Suprapubic skin (tissue), 4 donors: ENCODE results near the gene KCNJ13. TPM values are rescaled to one million over a fixed set of nuclear protein-coding genes. Genes with fewer than 3 reads are reported as not detected.
"Not testable (repeated sequence)": the region's sequence is repeated elsewhere in the genome, so short reads cannot be mapped to it uniquely, and the experiment has no call there.

ENCODE experiments used
- DNase-seq, 2 donors: peaks; one replicate each; pipeline ENCODE4 v3.0.0-alpha.2; 2019; ENCODE audit warnings: low spot score in 2 of 2
- H3K27ac ChIP-seq: fragments of 200-600 bp; sonication (generic); one replicate; pipeline ENCODE4 v1.5.1; 2019
- H3K27me3 ChIP-seq: fragments of 200-600 bp; sonication (generic); one replicate; pipeline ENCODE4 v1.5.1; 2019
- H3K36me3 ChIP-seq: fragments of 200-600 bp; sonication (generic); one replicate; pipeline ENCODE4 v1.5.1; 2019
- H3K4me1 ChIP-seq: fragments of 200-600 bp; sonication (generic); one replicate; pipeline ENCODE4 v1.5.1; 2019
- H3K4me3 ChIP-seq: fragments of 200-600 bp; sonication (generic); one replicate; pipeline ENCODE4 v1.5.1; 2019; ENCODE audit warnings: mild to moderate bottlenecking
- H3K9me3 ChIP-seq: fragments of 200-600 bp; sonication (generic); one replicate; pipeline ENCODE4 v1.5.1; 2019
- EP300 ChIP-seq: sonication (generic); formaldehyde crosslinking; IDR thresholded peaks from one replicate; pipeline ENCODE4 v1.6.1; 2017; ENCODE audit warnings: antibody characterized with exemption
- POLR2A ChIP-seq, 2 donors: fragments of 450-650 bp; IDR thresholded peaks; one replicate each; pipeline ENCODE4 v1.6.1; 2017; ENCODE audit warnings: antibody characterized with exemption in 2 of 2, mild to moderate bottlenecking in 2 of 2, moderate library complexity in 2 of 2
- POLR2AphosphoS5 ChIP-seq, 3 donors: sonication (generic); formaldehyde crosslinking; IDR thresholded peaks; one replicate each; pipeline ENCODE4 v1.6.1; 2017; ENCODE audit warnings: antibody characterized with exemption in 3 of 3
- WGBS: methylation state at CpG from one replicate; pipeline ENCODE4 v1.1.5; 2018; 5-methylcytosine and 5-hydroxymethylcytosine counted together
- total RNA-seq, 4 donors: library from RNA; depleted of rRNA; stranded (reverse); fragments of >200 nt; gene quantifications; one replicate each; pipeline ENCODE4 v1.1.0, GENCODE V29; 2016
- TF ChIP-seq, protein P1 (sequence below), 2 donors: fragments of 200-600 bp in 1 of 2; fragments of 450-650 bp in 1 of 2; sonication (generic) in 1 of 2; IDR thresholded peaks; one replicate each; pipeline ENCODE4 v1.5.1; 2016 to 2019; ENCODE audit warnings: antibody characterized with exemption in 2 of 2, mild to moderate bottlenecking in 1 of 2, moderate library complexity in 1 of 2

Gene KCNJ13
- total RNA-seq, 4 donors from 2014 or later, result 1.6 to 5.9 (median 3.8) TPM

DNA sequence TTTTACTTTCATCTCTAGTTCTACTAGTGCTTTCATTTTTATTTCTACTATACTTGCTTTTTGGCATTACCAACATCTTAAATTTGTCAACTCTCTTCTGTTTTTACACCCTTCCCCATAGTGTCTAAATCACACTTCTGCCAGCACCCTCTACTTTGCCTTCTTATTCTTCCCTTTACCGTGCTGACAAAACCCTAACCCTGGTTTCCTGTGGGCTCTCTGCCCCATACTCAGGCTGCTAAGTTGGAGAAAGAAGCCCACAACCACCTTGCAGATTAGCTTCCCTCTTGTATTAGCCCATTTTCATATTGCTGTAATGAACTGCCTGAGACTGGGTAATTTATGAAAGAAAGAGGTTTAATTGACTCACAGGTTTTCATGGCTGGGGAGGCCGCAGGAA is 54.5 kb downstream of the KCNJ13 start:
- WGBS, result 68% methylated on average over 2 of the region's 2 CpGs
- Histone ChIP-seq H3K36me3 (peaks cover 37% of the 10 kb centered on the region), H3K27ac (no peak overlapping the region), H3K9me3 (no peaks in the 10 kb centered on the region), H3K27me3 (no peaks in the 10 kb centered on the region), H3K4me3 (no peak overlapping the region), H3K4me1 (peaks cover 1% of the 10 kb centered on the region)
- no peak for DNase-seq
- TF ChIP-seq, protein P1, sequence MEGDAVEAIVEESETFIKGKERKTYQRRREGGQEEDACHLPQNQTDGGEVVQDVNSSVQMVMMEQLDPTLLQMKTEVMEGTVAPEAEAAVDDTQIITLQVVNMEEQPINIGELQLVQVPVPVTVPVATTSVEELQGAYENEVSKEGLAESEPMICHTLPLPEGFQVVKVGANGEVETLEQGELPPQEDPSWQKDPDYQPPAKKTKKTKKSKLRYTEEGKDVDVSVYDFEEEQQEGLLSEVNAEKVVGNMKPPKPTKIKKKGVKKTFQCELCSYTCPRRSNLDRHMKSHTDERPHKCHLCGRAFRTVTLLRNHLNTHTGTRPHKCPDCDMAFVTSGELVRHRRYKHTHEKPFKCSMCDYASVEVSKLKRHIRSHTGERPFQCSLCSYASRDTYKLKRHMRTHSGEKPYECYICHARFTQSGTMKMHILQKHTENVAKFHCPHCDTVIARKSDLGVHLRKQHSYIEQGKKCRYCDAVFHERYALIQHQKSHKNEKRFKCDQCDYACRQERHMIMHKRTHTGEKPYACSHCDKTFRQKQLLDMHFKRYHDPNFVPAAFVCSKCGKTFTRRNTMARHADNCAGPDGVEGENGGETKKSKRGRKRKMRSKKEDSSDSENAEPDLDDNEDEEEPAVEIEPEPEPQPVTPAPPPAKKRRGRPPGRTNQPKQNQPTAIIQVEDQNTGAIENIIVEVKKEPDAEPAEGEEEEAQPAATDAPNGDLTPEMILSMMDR (IDR thresholded peaks at IDR 0.05), result no peak

DNA sequence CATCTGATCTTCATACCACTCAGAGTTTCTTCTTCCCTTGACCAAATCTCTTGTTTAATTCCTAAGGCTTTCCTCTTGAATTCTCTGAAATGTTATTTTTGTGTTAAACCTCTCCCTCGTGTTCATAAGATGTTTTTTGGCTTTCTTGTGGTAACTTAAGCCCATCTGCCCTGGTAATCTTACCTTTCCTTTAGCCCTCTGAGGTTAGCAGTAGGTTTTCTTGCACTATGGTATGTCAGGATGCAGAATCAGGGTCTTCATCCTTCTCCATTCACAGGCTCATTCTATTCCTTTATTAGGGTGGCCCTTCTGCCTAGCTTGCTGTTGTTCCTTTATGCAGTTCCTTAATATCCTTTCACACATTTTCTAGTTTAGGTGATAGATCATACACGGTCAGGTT is 55.1 kb downstream of the KCNJ13 start:
- no peaks in the 10 kb centered on the region for H3K9me3 ChIP-seq
- peaks cover 36% of the 10 kb centered on the region for H3K36me3 ChIP-seq
- H3K4me1 ChIP-seq, result no peaks in the 10 kb centered on the region
- no peak for TF ChIP-seq POLR2A (IDR thresholded peaks at IDR 0.05)
- no peak for TF ChIP-seq POLR2AphosphoS5 (IDR thresholded peaks at IDR 0.05)
- TF ChIP-seq EP300, result no peak
- H3K4me3 ChIP-seq, result no peak overlapping the region
- 85% methylated on average over 2 of the region's 2 CpGs for WGBS
- DNase-seq, result no peak
- no peak overlapping the region for H3K27ac ChIP-seq
- no peaks in the 10 kb centered on the region for H3K27me3 ChIP-seq

DNA sequence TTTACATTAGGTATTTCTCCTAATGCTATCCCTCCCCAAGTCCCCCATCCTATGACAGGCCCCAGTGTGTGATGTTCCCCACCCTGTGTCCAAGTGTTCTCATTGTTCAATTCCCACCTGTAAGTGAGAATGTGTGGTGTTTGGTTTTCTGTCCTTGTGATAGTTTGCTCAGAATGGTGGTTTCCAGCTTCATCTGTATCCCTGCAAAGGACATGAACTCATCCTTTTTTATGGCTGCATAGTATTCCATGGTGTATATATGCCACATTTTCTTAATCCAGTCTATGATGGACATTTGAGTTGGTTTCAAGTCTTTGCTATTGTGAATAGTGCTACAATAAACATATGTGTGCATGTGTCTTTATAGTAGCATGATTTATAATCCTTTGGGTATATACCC is 56.3 kb downstream of the KCNJ13 start:
- H3K4me1 ChIP-seq, DNase-seq, H3K9me3 ChIP-seq, H3K4me3 ChIP-seq, H3K27me3 ChIP-seq, H3K27ac ChIP-seq: not testable (repeated sequence)
- peaks cover 23% of the 10 kb centered on the region for H3K36me3 ChIP-seq

Other genes with a start within 250 kb of the KCNJ13 start
- not detected for gene CHRNG, start 236.9 kb downstream of the KCNJ13 start, total RNA-seq
- gene TIGD1, start 226.0 kb downstream of the KCNJ13 start, total RNA-seq, result 10 to 100 TPM in 1 of 4 donors, 1 to 10 TPM in 3; 4.6 to 16.3 (median 7.9) TPM
- 10 to 100 TPM; 26.6 to 54.2 (median 34.1) TPM for gene EIF4E2, start 225.9 kb downstream of the KCNJ13 start, total RNA-seq
- 10 to 100 TPM in 3 of 4 donors, 1 to 10 TPM in 1; 4.2 to 18.4 (median 16.6) TPM for gene EFHD1, start 143.0 kb downstream of the KCNJ13 start, total RNA-seq
- gene GIGYF2, start 79.2 kb downstream of the KCNJ13 start, total RNA-seq, result 100 to 1,000 TPM in 1 of 4 donors, 10 to 100 TPM in 3; 69.0 to 208 (median 80.4) TPM
- gene SNORC, start 93.7 kb upstream of the KCNJ13 start, total RNA-seq, result 10 to 100 TPM; 11.7 to 39.7 (median 16.9) TPM
- 10 to 100 TPM; 14.4 to 25.0 (median 17.9) TPM for gene NGEF, start 236.7 kb upstream of the KCNJ13 start, total RNA-seq